Naive thymus-derived CD4-positive, alpha-beta T cell (primary cell): ENCODE results near the gene SNRNP70. TPM values are rescaled to one million over a fixed set of nuclear protein-coding genes. Genes with fewer than 3 reads are reported as not detected.

Experiments
- polyA plus RNA-seq, 2 donors: library from polyadenylated mRNA; unstranded; fragments of 300-500 nt; fragmentation: Illumina TruSeq; gene quantifications; one replicate each; pipeline ENCODE4 v1.2.3, GENCODE V29; 2021
- total RNA-seq, 6 experiments: library from RNA in 5 of 6; stranded (reverse) in 5 of 6; gene quantifications; 1 replicate in 5 of 6; 2 replicates in 1 of 6; pipeline ENCODE4 v1.2.3 and lab custom pipeline; 2021 to 2026

The SNRNP70 gene
- total and polyA plus RNA-seq, 7 experiments from 2014 or later: 48.0 to 837 (median 326) TPM

Other genes starting within 250 kb of the SNRNP70 start
- 1 to 10 TPM in 2 of 5 experiments, under 1 TPM in 2, not detected in 1; 0.38 to 2.9 (median 1.2) TPM for gene HSD17B14, start 249.0 kb upstream of the SNRNP70 start, total RNA-seq
- 1 to 10 TPM in 1 of 2 donors, under 1 TPM in 1; 0.66 to 1.7 TPM for gene HSD17B14, start 249.0 kb upstream of the SNRNP70 start, polyA plus RNA-seq
- gene PLEKHA4, start 216.8 kb upstream of the SNRNP70 start, total RNA-seq: 1 to 10 TPM; 2.1 to 7.4 (median 4.0) TPM
- 1 to 10 TPM; 2.6 to 5.6 TPM for gene PLEKHA4, start 216.8 kb upstream of the SNRNP70 start, polyA plus RNA-seq
- 1,000 to 10,000 TPM in 1 of 5 experiments, 100 to 1,000 TPM in 1, 10 to 100 TPM in 3; 31.5 to 1,030 (median 71.9) TPM for gene PPP1R15A, start 213.0 kb upstream of the SNRNP70 start, total RNA-seq
- gene PPP1R15A, start 213.0 kb upstream of the SNRNP70 start, polyA plus RNA-seq: 10 to 100 TPM; 23.0 to 29.8 TPM
- gene TULP2, start 186.7 kb upstream of the SNRNP70 start, total RNA-seq: not detected
- not detected for gene TULP2, start 186.7 kb upstream of the SNRNP70 start, polyA plus RNA-seq
- gene NUCB1, start 185.1 kb upstream of the SNRNP70 start, total RNA-seq: 100 to 1,000 TPM; 128 to 252 (median 142) TPM
- gene NUCB1, start 185.1 kb upstream of the SNRNP70 start, polyA plus RNA-seq: 100 to 1,000 TPM in 1 of 2 donors, 10 to 100 TPM in 1; 70.5 to 150 TPM
- gene DHDH, start 151.8 kb upstream of the SNRNP70 start, total RNA-seq: 1 to 10 TPM; 1.1 to 1.7 (median 1.3) TPM
- gene DHDH, start 151.8 kb upstream of the SNRNP70 start, polyA plus RNA-seq: 1 to 10 TPM; 1.0 to 2.7 TPM
- gene BAX, start 130.6 kb upstream of the SNRNP70 start, total RNA-seq: 100 to 1,000 TPM in 3 of 5 experiments, 10 to 100 TPM in 2; 78.7 to 355 (median 122) TPM
- 10 to 100 TPM; 49.1 to 66.3 TPM for gene BAX, start 130.6 kb upstream of the SNRNP70 start, polyA plus RNA-seq
- 1,000 to 10,000 TPM in 4 of 5 experiments, 100 to 1,000 TPM in 1; 888 to 1,929 (median 1,286) TPM for gene FTL, start 120.1 kb upstream of the SNRNP70 start, total RNA-seq
- 1,000 to 10,000 TPM; 3,820 to 4,967 TPM for gene FTL, start 120.1 kb upstream of the SNRNP70 start, polyA plus RNA-seq
- gene GYS1, start 92.1 kb upstream of the SNRNP70 start, total RNA-seq: 10 to 100 TPM; 27.3 to 82.3 (median 50.7) TPM
- 10 to 100 TPM; 22.6 to 40.3 TPM for gene GYS1, start 92.1 kb upstream of the SNRNP70 start, polyA plus RNA-seq
- 10 to 100 TPM; 23.4 to 94.0 (median 24.1) TPM for gene RUVBL2, start 91.6 kb upstream of the SNRNP70 start, total RNA-seq
- gene RUVBL2, start 91.6 kb upstream of the SNRNP70 start, polyA plus RNA-seq: 10 to 100 TPM; 58.7 to 72.9 TPM
- not detected for gene LHB, start 68.4 kb upstream of the SNRNP70 start, total RNA-seq
- not detected for gene LHB, start 68.4 kb upstream of the SNRNP70 start, polyA plus RNA-seq
- not detected for gene CGB3, start 61.1 kb upstream of the SNRNP70 start, total RNA-seq
- not detected for gene CGB3, start 61.1 kb upstream of the SNRNP70 start, polyA plus RNA-seq
- not detected for gene CGB2, start 53.6 kb upstream of the SNRNP70 start, total RNA-seq
- gene CGB2, start 53.6 kb upstream of the SNRNP70 start, polyA plus RNA-seq: not detected
- gene CGB1, start 48.6 kb upstream of the SNRNP70 start, total RNA-seq: not detected
- not detected for gene CGB1, start 48.6 kb upstream of the SNRNP70 start, polyA plus RNA-seq
- not detected for gene CGB5, start 41.6 kb upstream of the SNRNP70 start, total RNA-seq
- not detected for gene CGB5, start 41.6 kb upstream of the SNRNP70 start, polyA plus RNA-seq
- not detected for gene CGB8, start 36.3 kb upstream of the SNRNP70 start, total RNA-seq
- not detected for gene CGB8, start 36.3 kb upstream of the SNRNP70 start, polyA plus RNA-seq
- gene CGB7, start 27.7 kb upstream of the SNRNP70 start, total RNA-seq: not detected
- gene CGB7, start 27.7 kb upstream of the SNRNP70 start, polyA plus RNA-seq: not detected
- not detected for gene NTF4, start 20.6 kb upstream of the SNRNP70 start, total RNA-seq
- gene NTF4, start 20.6 kb upstream of the SNRNP70 start, polyA plus RNA-seq: not detected
- not detected for gene KCNA7, start 12.8 kb upstream of the SNRNP70 start, total RNA-seq
- gene KCNA7, start 12.8 kb upstream of the SNRNP70 start, polyA plus RNA-seq: not detected
- 10 to 100 TPM in 4 of 5 experiments, 1 to 10 TPM in 1; 3.7 to 21.7 (median 10.8) TPM for gene LIN7B, start 28.9 kb downstream of the SNRNP70 start, total RNA-seq
- 1 to 10 TPM; 4.0 to 5.7 TPM for gene LIN7B, start 28.9 kb downstream of the SNRNP70 start, polyA plus RNA-seq
- gene C19orf73, start 33.7 kb downstream of the SNRNP70 start, total RNA-seq: 1 to 10 TPM; 1.3 to 2.8 (median 2.2) TPM
- gene C19orf73, start 33.7 kb downstream of the SNRNP70 start, polyA plus RNA-seq: 1 to 10 TPM; 4.3 to 4.8 TPM
- gene PPFIA3, start 34.1 kb downstream of the SNRNP70 start, total RNA-seq: 1 to 10 TPM; 2.2 to 4.9 (median 3.3) TPM
- gene PPFIA3, start 34.1 kb downstream of the SNRNP70 start, polyA plus RNA-seq: under 1 TPM; 0.15 to 0.54 TPM
- not detected for gene HRC, start 69.9 kb downstream of the SNRNP70 start, total RNA-seq
- not detected for gene HRC, start 69.9 kb downstream of the SNRNP70 start, polyA plus RNA-seq
- gene TRPM4, start 72.3 kb downstream of the SNRNP70 start, total RNA-seq: 1 to 10 TPM in 1 of 5 experiments, under 1 TPM in 3, not detected in 1; 0.72 to 3.2 (median 0.85) TPM
- gene TRPM4, start 72.3 kb downstream of the SNRNP70 start, polyA plus RNA-seq: under 1 TPM in 1 of 2 donors, not detected in 1; 0.13 TPM
- gene SLC6A16, start 239.7 kb downstream of the SNRNP70 start, total RNA-seq: 1 to 10 TPM; 3.6 to 6.1 (median 5.3) TPM
- 1 to 10 TPM; 1.6 to 3.3 TPM for gene SLC6A16, start 239.7 kb downstream of the SNRNP70 start, polyA plus RNA-seq
- 100 to 1,000 TPM; 269 to 416 (median 345) TPM for gene CD37, start 250.0 kb downstream of the SNRNP70 start, total RNA-seq
- gene CD37, start 250.0 kb downstream of the SNRNP70 start, polyA plus RNA-seq: 100 to 1,000 TPM; 192 to 226 TPM